Fibroblast of villous mesenchyme (primary cell): Measurements from ENCODE around the gene LPAR1. TPM values are rescaled to one million over a fixed set of nuclear protein-coding genes. Genes with fewer than 3 reads are reported as not detected.
"Not testable (repeated sequence)": the region's sequence is repeated elsewhere in the genome, so short reads cannot be mapped to it uniquely, and the experiment has no call there.

ENCODE experiments used
- DNase-seq: peaks from one replicate; pipeline ENCODE4 v3.0.0-alpha.2; 2010; ENCODE audit warnings: low read depth
- H3K4me3 ChIP-seq: 2 replicates; pipeline ENCODE4 v1.5.1; 2011; ENCODE audit warnings: low read depth, mild to moderate bottlenecking, low read length
- total RNA-seq: library from RNA; depleted of rRNA; stranded (reverse); fragments of >200 nt; gene quantifications from 2 replicates; pipeline ENCODE4 v1.2.3, GENCODE V29; 2012
- TF ChIP-seq, protein P1 (sequence below): IDR thresholded peaks from 2 replicates; pipeline ENCODE4 v1.5.1; 2012; ENCODE audit warnings: low read depth, mild to moderate bottlenecking, low read length; ENCODE audit not compliant: insufficient read depth

Gene LPAR1
- total RNA-seq, 1 donor, result 108 TPM

DNA sequence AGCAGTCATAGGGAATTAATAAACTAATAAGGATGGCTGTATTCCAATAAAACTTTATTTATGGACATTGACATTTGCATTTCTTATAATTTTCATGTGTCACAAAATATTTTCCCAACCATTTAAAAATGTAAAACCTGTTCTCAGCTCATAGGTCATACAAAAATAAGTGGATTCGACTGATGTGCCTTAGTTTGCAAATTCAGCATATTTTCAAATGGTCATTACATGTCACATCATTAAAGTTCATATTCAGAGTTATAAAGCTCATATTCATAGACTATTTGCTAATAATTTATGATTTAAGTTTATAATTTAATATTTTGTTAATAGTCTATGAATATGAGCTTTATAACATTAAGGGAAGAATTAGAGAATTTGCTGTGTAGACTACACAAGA is 166.5 kb downstream of the LPAR1 start:
- TF ChIP-seq, protein P1, sequence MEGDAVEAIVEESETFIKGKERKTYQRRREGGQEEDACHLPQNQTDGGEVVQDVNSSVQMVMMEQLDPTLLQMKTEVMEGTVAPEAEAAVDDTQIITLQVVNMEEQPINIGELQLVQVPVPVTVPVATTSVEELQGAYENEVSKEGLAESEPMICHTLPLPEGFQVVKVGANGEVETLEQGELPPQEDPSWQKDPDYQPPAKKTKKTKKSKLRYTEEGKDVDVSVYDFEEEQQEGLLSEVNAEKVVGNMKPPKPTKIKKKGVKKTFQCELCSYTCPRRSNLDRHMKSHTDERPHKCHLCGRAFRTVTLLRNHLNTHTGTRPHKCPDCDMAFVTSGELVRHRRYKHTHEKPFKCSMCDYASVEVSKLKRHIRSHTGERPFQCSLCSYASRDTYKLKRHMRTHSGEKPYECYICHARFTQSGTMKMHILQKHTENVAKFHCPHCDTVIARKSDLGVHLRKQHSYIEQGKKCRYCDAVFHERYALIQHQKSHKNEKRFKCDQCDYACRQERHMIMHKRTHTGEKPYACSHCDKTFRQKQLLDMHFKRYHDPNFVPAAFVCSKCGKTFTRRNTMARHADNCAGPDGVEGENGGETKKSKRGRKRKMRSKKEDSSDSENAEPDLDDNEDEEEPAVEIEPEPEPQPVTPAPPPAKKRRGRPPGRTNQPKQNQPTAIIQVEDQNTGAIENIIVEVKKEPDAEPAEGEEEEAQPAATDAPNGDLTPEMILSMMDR, result no peak
- no peak overlapping the region for H3K4me3 ChIP-seq
- DNase-seq, result no peak

DNA sequence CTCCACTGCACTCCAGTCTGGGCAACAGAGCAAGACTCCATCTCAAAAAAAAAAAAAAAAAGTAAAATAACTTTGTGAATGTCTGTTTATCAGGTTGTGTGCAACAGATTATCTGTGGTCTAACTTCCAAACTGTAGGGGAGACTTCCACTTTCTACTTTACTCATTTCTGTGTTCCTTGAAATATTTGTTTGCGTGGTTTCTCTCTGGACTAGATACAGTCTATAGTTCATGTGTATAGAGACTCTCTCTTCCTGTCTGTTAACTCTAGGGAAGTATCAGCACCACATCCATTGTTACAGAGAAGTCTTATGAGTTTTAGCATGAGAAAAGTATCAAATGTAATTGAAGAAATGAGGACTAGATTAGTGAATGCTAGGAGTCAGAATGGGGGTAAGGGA is 168.3 kb downstream of the LPAR1 start:
- no peak for DNase-seq
- no peak overlapping the region for H3K4me3 ChIP-seq
- TF ChIP-seq, protein P1, result no peak

DNA sequence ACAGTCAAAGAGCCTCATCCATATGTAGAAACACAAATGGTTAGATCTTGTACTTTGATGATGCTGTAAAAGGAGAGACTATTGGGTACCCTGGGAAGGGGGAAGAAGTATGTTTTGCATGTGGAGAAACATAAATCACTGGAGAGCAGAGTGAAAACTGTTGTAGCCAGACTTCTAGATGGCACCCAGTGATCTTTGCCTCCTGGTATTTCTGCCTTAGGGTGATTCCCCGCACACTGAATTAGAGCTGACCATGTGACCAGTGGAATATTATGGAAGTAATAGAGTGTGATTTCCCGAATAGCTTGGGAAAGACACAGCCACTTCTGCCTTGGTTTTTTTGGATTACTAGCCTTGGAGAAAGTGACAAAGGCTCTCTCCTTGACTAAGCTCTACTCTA is 174.3 kb downstream of the LPAR1 start:
- TF ChIP-seq, protein P1, result no peak
- no peak overlapping the region for H3K4me3 ChIP-seq
- no peak for DNase-seq

DNA sequence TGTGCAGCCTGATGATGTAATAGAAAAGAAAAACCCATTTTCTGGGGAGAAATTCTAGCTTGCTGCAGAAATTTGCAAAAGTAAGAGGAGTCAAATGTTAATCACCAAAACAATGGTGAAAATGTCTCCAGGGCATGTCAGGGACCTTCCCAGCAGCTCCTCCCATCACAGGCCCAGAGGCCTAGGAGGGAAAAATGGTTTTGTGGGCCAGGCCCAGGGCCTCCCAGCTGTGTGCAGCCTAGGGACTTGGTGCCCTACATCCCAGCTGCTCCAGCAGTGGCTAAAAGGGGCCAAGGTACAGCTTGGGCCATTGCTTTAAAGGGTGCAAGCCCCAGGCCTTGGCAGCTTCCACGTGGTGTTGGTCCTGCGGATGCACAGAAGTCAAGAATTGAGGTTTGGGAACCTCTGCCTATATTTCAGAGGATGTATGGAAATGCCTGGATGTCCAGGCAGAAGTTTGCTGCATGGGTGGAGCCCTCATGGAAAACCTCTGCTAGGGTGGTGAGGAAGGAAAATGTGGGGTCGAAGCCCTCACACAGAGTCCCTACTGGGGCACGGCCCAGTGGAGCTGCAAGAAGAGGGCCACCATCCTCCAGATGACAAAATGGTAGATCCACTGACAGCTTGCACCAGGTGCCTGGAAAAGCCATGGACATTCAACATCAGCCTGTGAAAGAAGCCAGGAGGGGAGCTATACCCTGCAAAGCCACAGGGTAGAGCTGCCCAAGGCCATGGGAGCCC is 176.7 kb downstream of the LPAR1 start:
- DNase-seq, H3K4me3 ChIP-seq: not testable (repeated sequence)

DNA sequence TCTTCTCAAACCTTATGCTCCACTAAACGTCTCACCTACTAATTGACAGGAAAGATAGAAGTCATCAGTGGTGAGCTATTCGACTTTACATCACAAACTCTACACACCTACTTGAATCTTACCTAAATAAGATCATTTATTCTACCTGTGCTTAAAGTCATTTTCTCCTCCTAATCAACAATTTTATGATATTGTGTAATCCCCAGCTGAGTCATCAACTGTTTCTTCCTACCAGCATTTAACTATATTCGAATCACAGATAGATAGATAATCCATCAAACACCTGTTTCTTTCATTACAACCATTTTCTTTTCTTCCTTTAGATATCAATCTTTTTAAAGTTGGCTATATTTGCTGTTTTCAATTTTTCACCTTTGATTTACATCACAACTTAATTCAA is 181.5 kb downstream of the LPAR1 start:
- TF ChIP-seq, protein P1, result no peak
- H3K4me3 ChIP-seq, result no peak overlapping the region
- no peak for DNase-seq

DNA sequence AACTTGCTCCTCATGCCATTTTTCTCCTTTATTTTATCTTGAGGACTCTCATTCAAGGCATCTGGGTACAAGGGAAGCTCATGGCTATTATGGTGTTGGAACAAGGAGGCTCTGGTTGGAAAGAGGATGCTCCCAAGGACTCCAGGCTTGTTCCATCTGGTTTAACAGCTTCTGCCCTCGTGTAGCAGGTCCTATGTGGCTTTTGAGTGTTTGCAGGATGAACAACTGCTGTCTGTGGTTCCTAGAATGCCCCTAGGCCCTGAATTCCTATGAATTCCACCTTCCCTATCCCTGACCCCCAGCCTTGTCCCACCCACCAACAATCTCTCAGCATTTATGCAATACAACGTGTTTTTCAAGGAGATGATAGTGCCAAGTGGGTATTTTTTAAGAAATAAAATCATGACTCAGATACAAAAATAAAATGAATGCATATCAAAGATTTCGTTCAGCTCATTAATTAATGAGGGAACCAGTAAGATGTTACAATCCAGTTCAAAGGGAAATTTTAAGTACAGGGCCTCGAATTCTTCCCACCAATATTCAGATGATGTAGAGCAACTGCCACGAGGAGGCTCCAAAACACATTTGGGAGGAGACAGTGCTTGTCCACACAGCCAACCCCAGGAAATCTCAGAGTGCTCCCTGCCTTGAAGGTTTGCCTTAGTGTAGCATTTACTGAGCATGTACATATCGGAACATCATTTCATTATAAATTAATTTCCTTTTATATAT is 187.7 kb downstream of the LPAR1 start:
- TF ChIP-seq, protein P1, result no peak
- DNase-seq, result no peak
- H3K4me3 ChIP-seq, result no peak overlapping the region

DNA sequence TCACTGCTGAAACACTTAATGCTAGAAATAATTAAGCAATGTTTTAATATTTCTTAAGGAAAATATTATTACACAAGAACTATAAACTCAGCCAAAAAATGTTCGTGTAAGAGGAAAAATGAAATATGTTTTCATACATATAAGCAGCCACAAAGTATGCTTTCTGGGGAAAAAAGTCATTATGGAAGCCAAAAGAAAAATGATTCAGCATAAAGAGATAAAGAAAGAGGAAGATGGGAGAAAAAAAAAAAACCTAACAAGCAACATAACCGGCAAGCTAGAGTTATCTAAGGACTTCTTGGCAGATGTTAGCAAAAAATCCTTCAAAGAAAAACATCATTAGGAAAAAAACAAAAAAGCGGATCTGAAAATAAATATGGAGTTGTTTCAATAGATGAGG is 190.6 kb downstream of the LPAR1 start:
- DNase-seq, result peak; percentile 79
- TF ChIP-seq, protein P1, result no peak

More for the DNA sequence above, 190.6 kb downstream of the LPAR1 start:
- H3K4me3 ChIP-seq, result no peak overlapping the region
